Neural progenitor cell (in vitro differentiated cells): ENCODE measurements around the gene SAPCD2.

Experiments used
- EZH2 ChIP-seq: fragments of 200-600 bp; sonication (generic); IDR thresholded peaks from 2 replicates; pipeline ENCODE4 v1.6.1; 2017; ENCODE audit warnings: antibody characterized with exemption, mild to moderate bottlenecking, moderate library complexity
- EZH2phosphoT487 ChIP-seq: fragments of 200-600 bp; sonication (generic); IDR thresholded peaks from 2 replicates; pipeline ENCODE4 v1.6.1; 2017; ENCODE audit warnings: antibody characterized with exemption
- TF ChIP-seq, protein P1 (sequence below): fragments of 200-600 bp; sonication (generic); IDR thresholded peaks from 2 replicates; pipeline ENCODE4 v1.5.1; 2017; ENCODE audit warnings: antibody characterized with exemption, mild to moderate bottlenecking

DNA sequence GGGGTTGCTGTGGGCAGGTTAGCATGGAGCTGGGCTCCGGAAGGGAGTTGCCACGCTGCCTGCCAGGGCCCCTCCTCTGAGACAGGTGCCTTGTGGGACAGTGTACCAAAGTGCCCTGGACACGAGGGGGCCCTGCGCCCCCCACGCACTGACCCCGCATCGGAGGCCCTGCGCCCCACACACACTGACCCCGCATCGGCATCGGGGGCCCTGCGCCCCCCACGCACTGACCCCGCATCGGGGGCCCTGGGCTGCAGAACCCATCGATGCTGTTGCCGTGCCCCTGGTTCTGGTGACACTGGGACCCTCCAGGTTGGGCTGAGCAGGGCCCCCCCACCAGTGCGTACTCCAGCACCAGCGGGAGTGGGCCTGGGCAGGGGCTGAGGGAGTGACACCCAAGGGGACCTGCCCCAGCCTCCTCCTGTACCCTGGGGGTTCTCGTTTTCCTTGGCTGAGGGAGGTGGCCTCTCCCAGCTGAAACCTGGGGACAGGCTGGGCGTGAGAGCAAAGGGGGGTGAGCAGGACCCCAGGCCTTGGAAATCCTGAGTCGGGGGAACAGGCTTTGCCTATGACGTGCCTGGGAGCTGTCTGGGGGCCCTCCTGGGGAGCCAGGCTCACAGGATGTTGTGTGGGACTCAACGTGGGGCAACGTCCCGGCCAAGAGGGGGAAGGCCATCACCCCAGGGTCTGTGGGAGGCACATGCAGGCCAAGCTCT, 6.9 kb downstream of the SAPCD2 start:
- TF ChIP-seq, protein P1, sequence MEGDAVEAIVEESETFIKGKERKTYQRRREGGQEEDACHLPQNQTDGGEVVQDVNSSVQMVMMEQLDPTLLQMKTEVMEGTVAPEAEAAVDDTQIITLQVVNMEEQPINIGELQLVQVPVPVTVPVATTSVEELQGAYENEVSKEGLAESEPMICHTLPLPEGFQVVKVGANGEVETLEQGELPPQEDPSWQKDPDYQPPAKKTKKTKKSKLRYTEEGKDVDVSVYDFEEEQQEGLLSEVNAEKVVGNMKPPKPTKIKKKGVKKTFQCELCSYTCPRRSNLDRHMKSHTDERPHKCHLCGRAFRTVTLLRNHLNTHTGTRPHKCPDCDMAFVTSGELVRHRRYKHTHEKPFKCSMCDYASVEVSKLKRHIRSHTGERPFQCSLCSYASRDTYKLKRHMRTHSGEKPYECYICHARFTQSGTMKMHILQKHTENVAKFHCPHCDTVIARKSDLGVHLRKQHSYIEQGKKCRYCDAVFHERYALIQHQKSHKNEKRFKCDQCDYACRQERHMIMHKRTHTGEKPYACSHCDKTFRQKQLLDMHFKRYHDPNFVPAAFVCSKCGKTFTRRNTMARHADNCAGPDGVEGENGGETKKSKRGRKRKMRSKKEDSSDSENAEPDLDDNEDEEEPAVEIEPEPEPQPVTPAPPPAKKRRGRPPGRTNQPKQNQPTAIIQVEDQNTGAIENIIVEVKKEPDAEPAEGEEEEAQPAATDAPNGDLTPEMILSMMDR, result no peak
- TF ChIP-seq EZH2phosphoT487 (no peak), EZH2 (no peak)
